Pons (tissue), 1 donor: ENCODE measurements around the gene RNF20.
"Not testable (repeated sequence)": the region's sequence is repeated elsewhere in the genome, so short reads cannot be mapped to it uniquely, and the experiment has no call there.

ENCODE experiments used
- DNase-seq: peaks from one replicate; pipeline ENCODE4 v3.0.0-alpha.2; 2016; ENCODE audit warnings: low spot score

Gene RNF20

GRCh38 chr9:101533334-101534204 is at the start of gene RNF20:
Gene RNF20, plus strand, starts transcription at chr9:101533853. Its CDS starts 1,571 bp downstream, at chr9:101535424.
- peak; percentile 100 for DNase-seq

GRCh38 chr9:101484046-101484445 is 49.6 kb upstream of the RNF20 start:
- DNase-seq: no peak

- peak; percentile 46 for DNase-seq
These were observed 47.5 kb upstream of the RNF20 start for GRCh38 chr9:101485924-101486692.

GRCh38 chr9:101486693-101487442 is 46.8 kb upstream of the RNF20 start:
- DNase-seq: peak; percentile 84

GRCh38 chr9:101487443-101487840 is 46.2 kb upstream of the RNF20 start:
- no peak for DNase-seq

GRCh38 chr9:101495810-101496209 is 37.8 kb upstream of the RNF20 start:
- no peak for DNase-seq

GRCh38 chr9:101498323-101498722 is 35.3 kb upstream of the RNF20 start:
- DNase-seq: no peak

GRCh38 chr9:101504188-101504587 is 29.5 kb upstream of the RNF20 start:
- DNase-seq: no peak

- no peak for DNase-seq
These were observed 25.4 kb upstream of the RNF20 start for GRCh38 chr9:101508211-101508610.

- no peak for DNase-seq
These were observed 24.1 kb upstream of the RNF20 start for GRCh38 chr9:101509572-101509971.

GRCh38 chr9:101510459-101510858 is 23.2 kb upstream of the RNF20 start:
- DNase-seq: no peak

- DNase-seq: no peak
These were observed 22.6 kb upstream of the RNF20 start for GRCh38 chr9:101511009-101511408.

- DNase-seq: no peak
These were observed 21.5 kb upstream of the RNF20 start for GRCh38 chr9:101512116-101512515.

GRCh38 chr9:101513351-101513750 is 20.3 kb upstream of the RNF20 start:
- DNase-seq: no peak

- DNase-seq: no peak
These were observed 19.6 kb upstream of the RNF20 start for GRCh38 chr9:101514071-101514470.

- DNase-seq: peak; percentile 51
These were observed 17.0 kb upstream of the RNF20 start for GRCh38 chr9:101516655-101517054.

- DNase-seq: not testable (repeated sequence)
These were observed 15.2 kb upstream of the RNF20 start for GRCh38 chr9:101518489-101518888.

- no peak for DNase-seq
These were observed 9.3 kb upstream of the RNF20 start for GRCh38 chr9:101524371-101524770.

GRCh38 chr9:101527066-101527465 is 6.6 kb upstream of the RNF20 start:
- DNase-seq: no peak

GRCh38 chr9:101528015-101528414 is 5.6 kb upstream of the RNF20 start:
- no peak for DNase-seq

GRCh38 chr9:101530076-101530711 is 3.5 kb upstream of the RNF20 start:
- peak; percentile 92 for DNase-seq

GRCh38 chr9:101536351-101536750 is 2.7 kb downstream of the RNF20 start:
- DNase-seq: no peak
